GM18508 (cell line): ENCODE measurements around the gene ZAP70.

Experiments
- ATAC-seq: cut with Tn5 transposase; IDR thresholded peaks from one replicate; pipeline ENCODE4 v1.9.1; 2021; ENCODE audit warnings: moderate number of reproducible peaks; ENCODE audit not compliant: insufficient read depth, unreplicated experiment

Gene ZAP70

GRCh38 chr2:97715951-97716694 is 2.7 kb downstream of the ZAP70 start:
- no peak for ATAC-seq

- no peak for ATAC-seq
These were observed 3.6 kb downstream of the ZAP70 start for GRCh38 chr2:97716695-97717612.

- ATAC-seq = no peak
These were observed 4.2 kb downstream of the ZAP70 start for GRCh38 chr2:97717613-97717995.

- ATAC-seq = no peak
These were observed 4.9 kb downstream of the ZAP70 start for GRCh38 chr2:97718051-97718882.

- no peak for ATAC-seq
These were observed 5.6 kb downstream of the ZAP70 start for GRCh38 chr2:97718942-97719341.

GRCh38 chr2:97719362-97720155 is 6.2 kb downstream of the ZAP70 start:
- ATAC-seq = no peak

GRCh38 chr2:97720746-97721145 is 7.4 kb downstream of the ZAP70 start:
- ATAC-seq = no peak

- no peak for ATAC-seq
These were observed 8.9 kb downstream of the ZAP70 start for GRCh38 chr2:97722227-97722626.

- ATAC-seq = no peak
These were observed 10.0 kb downstream of the ZAP70 start for GRCh38 chr2:97723156-97724072.

- ATAC-seq = no peak
These were observed 10.7 kb downstream of the ZAP70 start for GRCh38 chr2:97724073-97724410.

GRCh38 chr2:97724501-97724900 is 11.1 kb downstream of the ZAP70 start:
- no peak for ATAC-seq

- ATAC-seq = no peak
These were observed 11.7 kb downstream of the ZAP70 start for GRCh38 chr2:97724946-97725688.

- no peak for ATAC-seq
These were observed 13.1 kb downstream of the ZAP70 start for GRCh38 chr2:97726261-97727064.

- ATAC-seq = no peak
These were observed 13.9 kb downstream of the ZAP70 start for GRCh38 chr2:97727296-97727695.

- no peak for ATAC-seq
These were observed 14.8 kb downstream of the ZAP70 start for GRCh38 chr2:97728091-97728731.

GRCh38 chr2:97730245-97730644 is 16.9 kb downstream of the ZAP70 start:
- ATAC-seq = no peak
